ENCODE results near the gene AKAP12. TPM values are rescaled to one million over a fixed set of nuclear protein-coding genes. Genes with fewer than 3 reads are reported as not detected.
"Not testable (repeated sequence)": the region's sequence is repeated elsewhere in the genome, so short reads cannot be mapped to it uniquely, and the experiment has no call there.

Gene AKAP12
- total RNA-seq, 2 experiments from 2014 or later, result 1.4 to 1.5 TPM

DNA sequence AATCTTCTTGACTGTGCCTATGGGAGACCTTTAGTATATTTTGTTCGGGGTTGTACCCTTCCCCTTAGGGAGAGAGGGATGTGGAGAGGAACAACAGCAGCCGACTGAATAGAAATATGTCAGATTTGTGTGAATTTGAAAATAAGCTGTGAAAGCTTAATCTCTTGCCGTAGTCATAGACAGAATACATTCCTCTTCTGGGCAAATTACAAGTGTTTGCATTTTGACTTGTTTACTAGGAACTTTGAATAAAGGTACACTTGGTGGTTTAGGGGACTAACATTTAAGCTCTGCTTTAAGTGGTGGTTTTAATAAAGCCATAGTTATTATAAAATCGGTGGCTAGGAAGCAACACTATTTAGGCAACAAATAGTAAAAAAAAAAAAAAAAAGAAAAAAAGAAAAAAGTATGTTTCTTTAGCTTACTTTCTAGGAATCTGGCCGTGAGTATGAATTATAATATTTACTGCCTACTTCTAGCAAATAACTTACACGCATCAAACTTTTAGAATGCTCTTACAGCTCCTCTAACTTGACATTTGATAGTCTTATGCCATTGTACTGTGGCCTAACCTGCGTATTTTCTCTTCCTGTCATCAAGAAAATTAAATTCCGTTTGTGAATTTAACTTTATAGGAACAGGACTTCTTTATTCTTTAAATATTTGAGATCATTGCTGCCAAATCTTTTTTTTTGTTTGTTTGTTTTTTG lies 86.5 kb downstream of the AKAP12 start:
- CTCF ChIA-PET, result interaction anchor here (1.1 to 3.9 kb wide), 4 partner anchors 8 to 435 kb away, joined by 4 to 47 read pairs (median 24); no protein-coding TSS in a partner anchor
- POLR2A ChIA-PET, result interaction anchor here (0.6 to 0.7 kb wide), 3 partner anchors 9 to 817 kb away, joined by 4 to 6 read pairs (median 6); no protein-coding TSS in a partner anchor

- CTCF ChIA-PET, result interaction anchor here (0.7 to 3.9 kb wide), 2 partner anchors 7 to 300 kb away, joined by 3 to 30 read pairs; no protein-coding TSS in a partner anchor
- POLR2A ChIA-PET, result interaction anchor here (0.7 kb wide), 2 partner anchors 167 to 816 kb away, joined by 6 read pairs; no protein-coding TSS in a partner anchor
Measured at GRCh38 chr6:151327101-151327500, 87.3 kb downstream of the AKAP12 start.

- ChIA-PET POLR2A (no interaction called here), CTCF (interaction anchor here (0.7 kb wide), 1 partner anchor 438 kb away, joined by 3 read pairs; no protein-coding TSS in a partner anchor)
Measured at GRCh38 chr6:151330130-151330696, 90.4 kb downstream of the AKAP12 start.

GRCh38 chr6:151335930-151336329 lies 96.2 kb downstream of the AKAP12 start:
- CTCF ChIA-PET, result interaction anchor here (1.0 to 3.9 kb wide), 3 partner anchors 11 to 322 kb away, joined by 4 to 30 read pairs (median 6); no protein-coding TSS in a partner anchor
- POLR2A ChIA-PET, result no interaction called here

GRCh38 chr6:151338651-151339200 lies 99.0 kb downstream of the AKAP12 start:
- CTCF ChIA-PET, result interaction anchor here (0.6 to 1.4 kb wide), 3 partner anchors 15 to 481 kb away, joined by 3 to 5 read pairs (median 3); no protein-coding TSS in a partner anchor
- POLR2A ChIA-PET, result no interaction called here

GRCh38 chr6:151339369-151339768 lies 99.6 kb downstream of the AKAP12 start:
- ChIA-PET CTCF (no interaction called here), POLR2A (no interaction called here)

DNA sequence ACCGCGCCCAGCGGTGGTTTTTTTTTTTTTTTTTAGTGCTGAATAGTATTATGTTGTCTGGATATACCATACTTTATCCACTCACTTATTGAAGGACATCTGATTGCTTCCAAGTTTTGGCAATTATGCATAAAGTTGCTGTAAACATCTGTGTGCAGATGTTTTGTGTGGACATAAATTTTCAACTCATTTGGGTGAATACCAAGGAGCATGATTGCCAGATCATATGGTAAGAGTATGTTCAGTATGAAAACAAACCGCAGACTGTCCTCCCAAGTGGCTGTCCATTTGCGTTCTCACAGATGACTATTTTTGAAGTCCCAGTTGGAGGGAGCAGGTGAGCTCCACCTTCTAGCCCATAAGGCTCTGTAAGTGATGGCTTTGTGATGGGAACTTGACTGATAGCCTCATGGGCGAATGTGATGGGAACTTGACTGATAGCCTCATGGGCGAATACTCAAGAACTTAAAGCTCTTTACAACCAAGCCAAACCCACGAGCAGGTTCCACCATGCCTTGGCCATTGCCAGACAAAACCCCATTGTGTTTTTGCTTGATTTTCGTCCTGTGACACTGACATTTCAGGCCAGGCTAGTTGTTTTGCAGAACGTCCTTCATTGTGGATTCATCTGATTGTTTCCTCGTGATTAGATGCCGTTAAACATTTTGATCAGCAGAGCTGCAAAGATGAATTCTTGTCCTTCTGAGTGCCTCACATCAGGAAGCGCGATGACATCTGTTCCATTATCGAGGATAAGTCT lies 100.6 kb downstream of the AKAP12 start:
- CTCF ChIA-PET, result interaction anchor here (0.9 kb wide), 1 partner anchor 16 kb away, joined by 3 read pairs; no protein-coding TSS in a partner anchor
- POLR2A ChIA-PET, result interaction anchor here (0.5 kb wide), 1 partner anchor 12 kb away, joined by 4 read pairs; no protein-coding TSS in a partner anchor

DNA sequence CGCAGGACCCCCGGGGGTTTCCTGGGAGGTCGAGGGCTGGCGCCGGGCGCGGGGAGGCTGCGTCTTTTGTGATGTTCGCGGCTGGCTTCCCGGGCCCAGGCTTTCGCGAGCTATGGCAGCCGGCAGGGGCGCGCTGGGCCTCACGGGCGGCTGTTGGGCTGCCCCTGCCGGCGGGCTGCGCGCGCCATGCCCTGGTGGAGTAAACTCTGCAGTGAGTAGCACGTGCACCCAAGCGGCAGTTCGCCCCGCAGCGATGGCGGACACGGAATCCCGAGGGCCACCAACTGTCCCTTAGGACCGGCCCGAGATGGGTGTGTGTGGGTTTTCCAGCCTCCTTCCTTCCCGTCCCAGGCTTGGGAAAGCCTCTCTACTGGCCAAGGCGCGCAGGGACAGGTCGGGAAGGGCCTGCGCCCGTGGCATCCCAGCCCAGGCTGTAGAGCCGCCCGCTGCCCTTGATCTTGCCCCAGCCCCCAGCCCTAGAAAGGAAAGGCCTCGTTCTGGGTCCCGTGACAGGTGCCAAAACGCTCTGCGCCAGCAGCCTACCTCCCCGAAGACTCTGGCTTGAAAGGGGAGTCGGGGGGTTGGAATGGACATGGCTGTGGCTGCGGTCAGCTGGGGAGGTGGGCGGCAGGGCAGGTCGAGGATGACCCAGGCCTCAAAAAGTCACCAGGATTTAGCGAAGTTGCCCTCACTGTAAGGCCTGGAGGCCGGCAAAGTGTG lies 101.9 kb downstream of the AKAP12 start:
- POLR2A ChIA-PET, result no interaction called here
- CTCF ChIA-PET, result no interaction called here

- POLR2A ChIA-PET, result not testable (repeated sequence)
- CTCF ChIA-PET, result interaction anchor here (1.1 kb wide), 1 partner anchor 18 kb away, joined by 3 read pairs; no protein-coding TSS in a partner anchor
Measured at GRCh38 chr6:151342750-151343149, 103.0 kb downstream of the AKAP12 start.

DNA sequence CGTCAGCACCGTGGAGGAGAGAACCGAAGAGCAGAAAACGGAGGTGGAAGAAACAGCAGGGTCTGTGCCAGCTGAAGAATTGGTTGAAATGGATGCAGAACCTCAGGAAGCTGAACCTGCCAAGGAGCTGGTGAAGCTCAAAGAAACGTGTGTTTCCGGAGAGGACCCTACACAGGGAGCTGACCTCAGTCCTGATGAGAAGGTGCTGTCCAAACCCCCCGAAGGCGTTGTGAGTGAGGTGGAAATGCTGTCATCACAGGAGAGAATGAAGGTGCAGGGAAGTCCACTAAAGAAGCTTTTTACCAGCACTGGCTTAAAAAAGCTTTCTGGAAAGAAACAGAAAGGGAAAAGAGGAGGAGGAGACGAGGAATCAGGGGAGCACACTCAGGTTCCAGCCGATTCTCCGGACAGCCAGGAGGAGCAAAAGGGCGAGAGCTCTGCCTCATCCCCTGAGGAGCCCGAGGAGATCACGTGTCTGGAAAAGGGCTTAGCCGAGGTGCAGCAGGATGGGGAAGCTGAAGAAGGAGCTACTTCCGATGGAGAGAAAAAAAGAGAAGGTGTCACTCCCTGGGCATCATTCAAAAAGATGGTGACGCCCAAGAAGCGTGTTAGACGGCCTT lies 110.0 kb downstream of the AKAP12 start:
- CTCF ChIA-PET, result interaction anchor here (1.7 kb wide), 1 partner anchor 25 kb away, joined by 6 read pairs; no protein-coding TSS in a partner anchor
- POLR2A ChIA-PET, result no interaction called here

DNA sequence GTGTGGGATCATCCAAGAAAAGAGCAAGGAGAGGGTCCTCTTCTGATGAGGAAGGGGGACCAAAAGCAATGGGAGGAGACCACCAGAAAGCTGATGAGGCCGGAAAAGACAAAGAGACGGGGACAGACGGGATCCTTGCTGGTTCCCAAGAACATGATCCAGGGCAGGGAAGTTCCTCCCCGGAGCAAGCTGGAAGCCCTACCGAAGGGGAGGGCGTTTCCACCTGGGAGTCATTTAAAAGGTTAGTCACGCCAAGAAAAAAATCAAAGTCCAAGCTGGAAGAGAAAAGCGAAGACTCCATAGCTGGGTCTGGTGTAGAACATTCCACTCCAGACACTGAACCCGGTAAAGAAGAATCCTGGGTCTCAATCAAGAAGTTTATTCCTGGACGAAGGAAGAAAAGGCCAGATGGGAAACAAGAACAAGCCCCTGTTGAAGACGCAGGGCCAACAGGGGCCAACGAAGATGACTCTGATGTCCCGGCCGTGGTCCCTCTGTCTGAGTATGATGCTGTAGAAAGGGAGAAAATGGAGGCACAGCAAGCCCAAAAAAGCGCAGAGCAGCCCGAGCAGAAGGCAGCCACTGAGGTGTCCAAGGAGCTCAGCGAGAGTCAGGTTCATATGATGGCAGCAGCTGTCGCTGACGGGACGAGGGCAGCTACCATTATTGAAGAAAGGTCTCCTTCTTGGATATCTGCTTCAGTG lies 110.8 kb downstream of the AKAP12 start:
- ChIA-PET CTCF (interaction anchor here (1.7 kb wide), 1 partner anchor 26 kb away, joined by 6 read pairs; no protein-coding TSS in a partner anchor), POLR2A (no interaction called here)

- POLR2A ChIA-PET, result no interaction called here
- CTCF ChIA-PET, result no interaction called here
Measured at GRCh38 chr6:151351146-151351700, 111.5 kb downstream of the AKAP12 start.

- ChIA-PET POLR2A (no interaction called here), CTCF (no interaction called here)
Measured at GRCh38 chr6:151351731-151352130, 112.0 kb downstream of the AKAP12 start.

DNA sequence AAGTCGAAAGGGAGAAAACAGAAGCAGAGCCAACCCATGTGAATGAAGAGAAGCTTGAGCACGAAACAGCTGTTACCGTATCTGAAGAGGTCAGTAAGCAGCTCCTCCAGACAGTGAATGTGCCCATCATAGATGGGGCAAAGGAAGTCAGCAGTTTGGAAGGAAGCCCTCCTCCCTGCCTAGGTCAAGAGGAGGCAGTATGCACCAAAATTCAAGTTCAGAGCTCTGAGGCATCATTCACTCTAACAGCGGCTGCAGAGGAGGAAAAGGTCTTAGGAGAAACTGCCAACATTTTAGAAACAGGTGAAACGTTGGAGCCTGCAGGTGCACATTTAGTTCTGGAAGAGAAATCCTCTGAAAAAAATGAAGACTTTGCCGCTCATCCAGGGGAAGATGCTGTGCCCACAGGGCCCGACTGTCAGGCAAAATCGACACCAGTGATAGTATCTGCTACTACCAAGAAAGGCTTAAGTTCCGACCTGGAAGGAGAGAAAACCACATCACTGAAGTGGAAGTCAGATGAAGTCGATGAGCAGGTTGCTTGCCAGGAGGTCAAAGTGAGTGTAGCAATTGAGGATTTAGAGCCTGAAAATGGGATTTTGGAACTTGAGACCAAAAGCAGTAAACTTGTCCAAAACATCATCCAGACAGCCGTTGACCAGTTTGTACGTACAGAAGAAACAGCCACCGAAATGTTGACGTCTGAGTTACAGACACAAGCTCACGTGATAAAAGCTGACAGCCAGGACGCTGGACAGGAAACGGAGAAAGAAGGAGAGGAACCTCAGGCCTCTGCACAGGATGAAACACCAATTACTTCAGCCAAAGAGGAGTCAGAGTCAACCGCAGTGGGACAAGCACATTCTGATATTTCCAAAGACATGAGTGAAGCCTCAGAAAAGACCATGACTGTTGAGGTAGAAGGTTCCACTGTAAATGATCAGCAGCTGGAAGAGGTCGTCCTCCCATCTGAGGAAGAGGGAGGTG lies 112.9 kb downstream of the AKAP12 start:
- ChIA-PET POLR2A (no interaction called here), CTCF (no interaction called here)

DNA sequence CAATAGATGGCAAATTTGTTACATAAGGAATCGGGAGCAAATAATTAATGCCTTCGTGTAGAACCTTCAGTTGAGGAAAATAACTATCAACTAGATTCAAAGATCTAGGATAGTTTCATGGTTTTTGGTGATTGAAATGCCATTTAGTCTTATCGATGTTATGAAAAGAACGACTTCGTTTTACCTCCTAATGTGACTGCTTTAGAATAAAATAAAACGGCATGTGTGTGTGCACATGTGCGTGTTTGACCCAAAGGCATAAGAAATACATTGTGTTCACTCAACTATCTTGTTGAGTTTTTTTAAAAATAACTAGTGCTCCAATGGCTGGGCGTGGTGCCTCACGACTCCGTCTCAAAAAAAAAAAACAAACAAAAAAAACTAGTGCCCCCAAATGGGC lies 114.0 kb downstream of the AKAP12 start:
- ChIA-PET POLR2A (no interaction called here), CTCF (no interaction called here)

- POLR2A ChIA-PET, result not testable (repeated sequence)
- CTCF ChIA-PET, result interaction anchor here (1.6 kb wide), 1 partner anchor 32 kb away, joined by 5 read pairs; no protein-coding TSS in a partner anchor
Measured at GRCh38 chr6:151356983-151357382, 117.2 kb downstream of the AKAP12 start.
